DMS79 treated with DMSO at 0.1 percent for 48 hours (cell line): ENCODE measurements around the gene RPL7A.
A peak's percentile ranks its signal among the peaks of the same experiment; 100 is the strongest.

Experiments used
- DNase-seq: peaks from one replicate; lab custom pipeline; 2025; lab: John Stamatoyannopoulos, UW

Gene RPL7A

GRCh38 chr9:133347515-133347984, 468 bp upstream of the RPL7A start:
- DNase-seq = peak; percentile 24

GRCh38 chr9:133348718-133349573, 928 bp downstream of the RPL7A start:
- DNase-seq = no peak

- DNase-seq = no peak
Observed at GRCh38 chr9:133349965-133350616, 2.1 kb downstream of the RPL7A start.

DNA sequence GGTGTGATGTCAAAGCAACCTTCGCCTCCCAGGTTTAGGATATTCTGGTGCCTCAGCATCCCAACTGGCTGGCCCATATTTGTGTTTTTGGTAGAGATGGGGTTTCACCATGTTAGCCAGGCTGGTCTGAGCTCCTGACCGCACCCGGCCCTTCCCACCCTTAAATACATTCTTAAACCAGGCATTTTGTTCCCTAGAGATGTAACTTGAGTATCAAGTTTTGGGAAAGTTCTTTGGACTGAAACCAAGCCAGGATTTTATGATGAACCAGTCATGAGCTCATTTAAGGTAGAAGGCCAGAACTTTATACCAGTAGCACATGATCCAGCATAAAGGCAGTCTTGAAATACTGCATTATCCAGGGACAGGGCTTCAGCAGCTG, 3.5 kb downstream of the RPL7A start:
- no peak for DNase-seq

- no peak for DNase-seq
Observed at GRCh38 chr9:133351908-133352634, 4.1 kb downstream of the RPL7A start.

- DNase-seq = no peak
Observed at GRCh38 chr9:133352635-133353340, 4.8 kb downstream of the RPL7A start.

DNA sequence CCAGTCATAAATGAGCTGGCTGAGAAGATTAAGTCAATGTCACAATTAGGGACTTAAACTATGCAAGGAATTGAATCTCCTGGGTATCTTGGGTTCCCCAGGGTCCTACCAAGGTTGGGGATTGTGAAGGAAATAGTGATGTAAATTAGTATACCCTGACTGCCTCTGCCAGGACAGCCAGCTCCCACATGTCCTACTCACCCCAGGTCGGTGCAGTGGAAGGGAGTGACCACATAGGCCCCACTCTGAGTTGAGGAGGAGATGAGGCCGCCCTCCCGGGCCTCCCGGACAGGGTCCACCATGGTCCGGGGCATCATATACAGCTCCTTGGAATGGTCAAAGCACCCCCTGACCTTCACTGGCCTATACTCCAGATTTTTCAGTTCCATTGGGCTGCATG, 5.5 kb downstream of the RPL7A start:
- no peak for DNase-seq

DNA sequence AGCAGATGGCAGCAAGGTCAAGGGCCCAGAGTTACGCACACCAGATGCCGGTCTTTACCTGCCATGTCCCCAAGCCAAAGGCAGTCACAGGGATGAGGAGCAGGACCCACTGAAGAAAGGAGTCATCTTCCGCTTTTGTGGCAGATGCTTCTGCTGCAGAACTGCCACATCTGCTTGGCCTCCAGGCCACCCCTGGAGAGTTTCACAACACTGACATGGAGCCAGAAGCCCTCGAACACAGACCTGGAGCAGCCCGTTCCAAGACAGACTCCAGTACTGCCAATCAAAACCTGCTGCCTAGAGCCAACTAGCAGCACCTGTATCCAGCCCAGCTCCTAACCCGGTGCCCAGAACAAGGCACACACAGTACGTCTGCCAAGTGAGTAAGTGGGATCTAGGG, 6.7 kb downstream of the RPL7A start:
- DNase-seq = no peak

- DNase-seq = no peak
Observed at GRCh38 chr9:133355881-133356357, 7.9 kb downstream of the RPL7A start.

- DNase-seq = peak; percentile 66
Observed at GRCh38 chr9:133356391-133357091, 8.5 kb downstream of the RPL7A start, which contains the start of the genes SURF1 and SURF2. Gene SURF1, minus strand, starts transcription at chr9:133356487. Its CDS starts 34 bp downstream, at chr9:133356453. Gene SURF2, plus strand, starts transcription at chr9:133356550. Its CDS starts 43 bp downstream, at chr9:133356593.

- no peak for DNase-seq
Observed at GRCh38 chr9:133357656-133358055, 9.6 kb downstream of the RPL7A start.

DNA sequence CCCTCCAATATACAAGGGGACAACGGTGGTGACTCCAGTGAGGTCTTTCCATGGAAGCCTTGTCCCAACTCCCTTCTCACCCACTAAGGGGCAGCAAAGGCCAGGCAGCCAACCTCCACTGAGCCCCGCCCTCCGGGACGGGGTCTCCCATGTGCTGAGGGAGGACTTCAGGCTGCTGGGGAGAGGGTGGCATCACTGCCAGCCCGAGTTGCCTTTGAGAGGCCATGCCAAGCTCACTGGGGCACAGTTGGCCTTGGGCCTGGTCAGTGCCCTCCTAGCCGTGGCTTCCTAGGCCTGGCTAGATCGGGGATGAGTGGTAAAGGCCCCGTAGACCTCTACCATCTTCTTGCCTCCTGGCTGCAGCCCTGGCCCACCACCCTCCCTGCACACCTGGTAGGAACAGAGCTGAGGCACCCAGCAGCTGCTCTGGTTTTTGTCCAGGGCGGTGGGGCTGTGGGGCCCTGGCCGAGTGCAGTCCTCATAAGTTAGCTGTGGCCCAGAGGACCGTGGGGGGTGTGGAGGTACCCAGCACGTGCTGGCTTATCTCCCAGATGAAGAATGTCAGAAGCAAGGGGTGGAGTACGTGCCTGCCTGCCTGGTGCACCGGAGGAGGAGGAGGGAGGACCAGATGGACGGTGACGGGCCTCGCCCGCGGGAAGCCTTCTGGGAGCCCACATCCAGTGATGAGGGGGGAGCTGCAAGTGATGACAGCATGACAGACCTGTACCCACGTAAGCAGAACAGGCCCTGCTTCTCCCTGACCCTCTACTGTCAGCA, 11.6 kb downstream of the RPL7A start:
- no peak for DNase-seq

DNA sequence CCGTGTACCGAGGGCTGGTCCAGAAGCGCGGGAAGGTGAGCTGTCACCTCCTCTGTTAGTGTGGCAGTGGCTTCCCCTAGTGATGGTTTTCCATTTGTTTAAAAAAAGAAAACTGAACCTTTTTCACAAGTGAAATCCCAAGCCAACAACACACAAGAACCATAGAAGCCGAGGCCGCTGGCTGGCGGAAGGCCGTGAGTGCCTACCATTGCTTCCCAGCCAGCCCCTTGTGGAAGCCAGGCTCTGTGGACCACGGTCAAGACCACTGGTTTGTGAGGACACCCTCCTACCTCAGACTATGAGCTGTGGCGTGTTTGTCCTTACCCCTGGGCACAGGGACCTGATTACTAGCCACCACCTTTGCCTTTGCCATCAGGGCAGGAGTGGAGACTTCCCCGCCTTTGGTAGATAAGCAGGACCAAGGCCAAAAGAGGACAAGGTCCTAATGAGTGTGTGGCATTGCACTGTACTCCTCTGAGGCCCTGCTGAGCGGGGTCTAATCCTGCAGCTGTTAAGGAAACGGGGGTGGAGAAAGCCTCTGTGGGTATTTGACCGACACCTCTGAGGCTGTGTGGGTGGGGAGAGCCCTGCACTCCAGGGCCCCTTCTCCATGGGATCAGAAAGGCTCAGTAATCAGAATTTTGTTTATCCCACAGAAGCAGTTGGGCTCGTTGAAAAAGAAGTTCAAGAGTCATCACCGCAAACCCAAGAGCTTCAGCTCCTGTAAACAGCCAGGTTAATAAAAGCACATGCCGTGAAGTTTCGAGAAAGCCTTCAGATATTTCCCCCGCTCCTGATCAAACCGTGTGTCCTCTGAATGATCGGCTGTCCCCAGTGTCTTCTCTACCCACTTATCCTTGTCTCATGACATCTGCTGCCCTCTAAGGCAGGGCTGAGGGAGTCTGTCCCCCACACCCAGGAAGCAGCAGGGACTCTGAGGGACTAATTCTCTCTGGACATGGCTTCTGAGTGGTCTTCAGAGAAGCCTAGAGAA, 12.7 kb downstream of the RPL7A start:
- DNase-seq = no peak

DNA sequence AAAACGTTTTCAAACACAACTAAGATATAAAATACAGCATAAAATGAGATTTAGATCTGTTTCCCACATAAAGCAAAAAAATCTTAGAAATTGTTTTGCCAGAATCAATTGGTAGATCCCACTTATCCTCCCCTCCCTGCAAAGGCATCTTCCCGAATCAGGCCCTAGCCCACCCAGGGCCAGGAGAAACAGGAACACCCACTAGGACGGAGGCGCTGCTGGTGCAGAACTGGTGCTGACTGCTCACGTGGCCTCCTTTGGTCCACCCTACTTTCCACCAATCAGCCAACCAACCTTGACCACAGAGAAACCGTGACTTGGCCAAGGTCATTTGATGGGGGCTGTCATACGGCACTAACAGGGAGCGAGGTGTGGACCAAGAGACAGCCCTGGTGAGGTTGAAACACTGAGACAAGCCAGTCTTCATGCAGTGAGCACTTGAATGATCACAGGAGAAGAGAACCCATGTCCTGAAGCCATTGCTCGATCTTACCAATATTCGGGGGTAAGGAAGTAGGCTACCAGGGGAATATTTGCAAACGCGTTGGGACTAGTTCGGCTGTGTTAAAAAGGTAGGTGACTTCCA, 13.6 kb downstream of the RPL7A start:
- no peak for DNase-seq

DNA sequence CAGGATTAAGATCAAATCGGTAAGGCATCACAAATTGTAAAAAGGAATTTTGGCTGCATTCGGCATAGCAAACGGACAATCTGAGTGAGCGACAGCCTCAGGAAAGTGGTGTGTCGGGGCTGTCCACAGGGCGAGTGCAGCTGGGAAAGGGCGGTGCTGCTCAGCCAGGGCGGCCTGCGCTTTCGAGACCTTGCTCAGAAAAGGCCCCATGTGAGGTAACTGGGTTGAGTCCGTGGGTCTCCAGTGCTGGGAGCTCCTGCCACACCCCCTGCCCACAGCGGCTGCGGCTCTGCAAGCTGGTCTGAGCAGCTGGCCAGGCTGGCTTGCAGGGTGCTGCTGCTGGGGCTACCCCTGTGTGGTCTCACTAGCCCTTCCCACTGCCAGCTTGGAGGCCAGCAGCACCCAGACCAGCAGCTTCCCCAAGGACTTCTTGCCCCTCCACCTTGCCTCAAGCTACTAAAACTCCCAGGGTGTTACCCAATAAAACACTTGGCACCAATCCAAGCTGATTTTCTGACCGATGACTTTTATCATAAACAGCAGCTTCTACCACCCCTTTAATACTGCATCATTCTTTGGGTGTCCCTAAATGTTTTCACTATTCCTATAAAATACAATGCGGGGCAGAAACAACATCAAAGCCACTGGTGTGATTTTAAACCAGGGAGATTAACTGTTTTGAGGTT, 14.5 kb downstream of the RPL7A start:
- DNase-seq = no peak

DNA sequence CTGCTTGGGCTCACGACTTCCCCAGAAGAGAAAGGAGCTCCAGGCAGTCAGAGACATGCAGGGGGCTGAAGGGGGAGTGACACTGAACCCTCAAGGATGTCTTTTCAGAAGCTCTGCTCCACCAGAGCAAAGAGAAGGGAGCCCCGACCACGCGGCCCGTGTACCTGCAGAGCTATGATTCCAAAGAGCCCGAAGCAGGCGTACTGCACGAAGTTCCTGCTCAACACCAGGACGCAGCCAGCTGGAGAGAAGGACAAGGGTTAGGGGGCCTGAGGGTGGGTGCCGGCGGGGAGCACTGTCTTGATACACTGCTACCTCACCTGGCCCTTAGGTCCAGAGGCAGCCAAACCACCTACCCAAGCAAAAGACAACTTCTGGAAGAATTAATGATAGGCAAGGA, 18.4 kb downstream of the RPL7A start:
- DNase-seq = no peak

DNA sequence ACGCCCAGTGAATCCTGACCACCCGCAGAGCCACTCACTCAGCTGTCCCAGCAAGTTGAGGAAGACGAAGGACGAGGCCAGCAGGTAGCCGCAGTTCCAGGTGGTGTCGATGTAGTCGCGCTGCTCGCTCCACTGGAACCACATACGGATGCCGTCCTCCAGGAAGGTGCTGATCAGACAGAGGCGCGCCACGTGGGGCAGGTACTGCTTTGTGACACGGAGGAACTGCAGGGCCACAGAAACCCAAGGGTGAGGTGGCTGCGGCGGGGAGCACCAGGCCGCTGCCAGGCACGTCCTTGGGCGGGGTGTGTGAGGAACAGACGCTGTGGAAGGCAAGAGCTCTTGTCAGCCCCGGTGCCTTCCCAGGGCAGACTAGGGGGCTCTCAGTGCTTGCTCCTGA, 19.2 kb downstream of the RPL7A start:
- no peak for DNase-seq

DNA sequence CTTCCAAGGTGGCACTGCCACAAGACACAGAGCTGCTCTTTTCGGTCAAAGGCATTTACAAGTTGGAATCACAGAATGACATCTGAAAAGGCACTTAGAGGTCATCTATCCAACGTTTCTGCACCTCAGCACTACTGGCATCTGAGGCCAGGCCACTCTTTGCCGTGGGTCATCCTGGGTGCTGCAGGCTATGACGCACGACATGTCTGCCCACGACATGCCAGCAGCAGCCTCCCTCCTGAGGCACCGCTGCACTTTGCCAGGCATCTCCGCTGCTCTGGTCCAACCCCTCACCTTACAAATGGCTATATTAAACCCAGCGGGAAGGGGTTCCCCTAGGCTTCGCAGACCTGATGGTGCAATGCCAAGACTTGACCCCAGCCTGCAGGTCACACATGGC, 19.8 kb downstream of the RPL7A start:
- DNase-seq = no peak
